Uterus (tissue), 4 donors: ENCODE results near the gene TAS2R3. TPM values are rescaled to one million over a fixed set of nuclear protein-coding genes. Genes with fewer than 3 reads are reported as not detected.

Experiments used
- DNase-seq, 2 donors: peaks; one replicate each; pipeline ENCODE4 v3.0.0-alpha.2; 2019 to 2020
- H3K27ac ChIP-seq, 2 donors: fragments of 200-600 bp; sonication (generic); 1 replicate in 1 of 2; 2 replicates in 1 of 2; pipeline ENCODE4 v1.5.1; 2016 to 2018
- H3K27me3 ChIP-seq, 2 donors: fragments of 200-600 bp; sonication (generic); one replicate each; pipeline ENCODE4 v1.5.1; 2018 to 2019; ENCODE audit warnings: control low read depth in 1 of 2
- H3K36me3 ChIP-seq, 2 donors: fragments of 200-600 bp; sonication (generic); one replicate each; pipeline ENCODE4 v1.5.1; 2019; ENCODE audit warnings: control low read depth in 1 of 2
- H3K4me1 ChIP-seq, 2 donors: fragments of 200-600 bp; sonication (generic); one replicate each; pipeline ENCODE4 v1.5.1; 2018 to 2019; ENCODE audit warnings: control low read depth in 1 of 2
- H3K4me3 ChIP-seq, 2 donors: fragments of 200-600 bp; sonication (generic); 1 replicate in 1 of 2; 2 replicates in 1 of 2; pipeline ENCODE4 v1.5.1; 2018 to 2019; ENCODE audit warnings: mild to moderate bottlenecking in 1 of 2
- H3K9me3 ChIP-seq, 2 donors: fragments of 200-600 bp; sonication (generic); one replicate each; pipeline ENCODE4 v1.5.1; 2019; ENCODE audit warnings: control low read depth in 1 of 2
- POLR2A ChIP-seq, 2 donors: fragments of 450-650 bp; IDR thresholded peaks; one replicate each; pipeline ENCODE4 v1.6.1; 2016; ENCODE audit warnings: antibody characterized with exemption in 2 of 2, mild to moderate bottlenecking in 1 of 2, moderate library complexity in 1 of 2
- intact Hi-C: fragments of 100-400 bp; cut with DNase I; formaldehyde crosslinking; loops from one replicate; pipeline ENCODE4 v1.15.1; 2023; ENCODE audit warnings: low total_unique reads
- small RNA-seq: library from RNA; depleted of rRNA; stranded (forward); fragments of <200 nt; gene quantifications from one replicate; pipeline ENCODE3, GENCODE V24; 2016
- total RNA-seq, 4 donors: library from RNA; depleted of rRNA in 3 of 4; stranded (reverse); fragments of >200 nt in 3 of 4; gene quantifications; one replicate each; pipeline versions ENCODE4 v1.1.0 to v1.2.4, GENCODE V29; 2014 to 2023
- TF ChIP-seq, protein P1 (sequence below), 4 experiments: fragments of 200-600 bp in 2 of 4; fragments of 450-650 bp in 2 of 4; sonication (generic) in 2 of 4; IDR thresholded peaks; one replicate each; pipeline ENCODE4 v1.5.1; 2016 to 2019; ENCODE audit warnings: antibody characterized with exemption in 4 of 4, mild to moderate bottlenecking in 2 of 4, moderate library complexity in 1 of 4
- donor health status: DM: yes; HTN: yes; CAD: no.

TAS2R3 gene
- total RNA-seq, 4 donors from 2014 or later, result 8.3 to 26.6 (median 10.0) TPM; not detected in 1

DNA sequence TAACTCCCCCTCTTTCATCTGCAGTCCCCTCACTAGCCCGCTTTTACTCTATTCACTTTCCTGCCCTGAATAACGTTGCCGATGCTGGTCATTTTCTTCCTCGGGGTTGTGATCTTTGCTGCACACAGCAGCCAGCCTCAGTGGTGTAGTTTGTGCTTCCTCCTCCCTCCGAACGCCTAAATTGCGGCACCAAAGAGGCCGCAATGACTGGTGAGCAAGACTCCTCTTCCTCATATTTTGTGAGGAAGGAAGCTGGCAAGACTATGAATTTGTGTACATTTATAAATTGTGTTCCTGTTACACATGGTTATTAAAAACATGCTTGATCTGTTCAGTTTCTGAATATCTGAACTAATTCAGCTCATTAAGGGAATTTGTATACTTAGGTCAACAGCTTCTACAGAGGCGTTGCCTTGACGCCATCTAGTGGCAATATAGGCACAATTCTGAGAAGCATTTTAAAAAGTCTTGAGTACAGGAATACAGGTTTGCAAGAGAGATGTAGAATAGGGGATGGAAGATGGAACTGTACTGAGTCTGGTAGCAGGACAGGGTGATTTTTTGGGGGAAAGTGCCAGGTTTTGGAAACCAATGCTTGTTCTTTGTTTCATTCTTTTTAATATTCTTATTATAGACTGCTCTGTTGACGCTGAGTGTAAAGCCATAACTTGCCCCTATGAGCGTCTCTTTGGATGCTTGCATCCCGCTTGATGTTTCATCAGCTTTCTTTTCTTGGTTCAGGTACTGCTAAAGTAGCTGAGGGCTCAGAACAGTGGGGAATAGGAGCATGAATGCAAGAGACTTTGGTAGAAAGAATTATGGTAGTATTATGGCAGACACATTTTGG, 22.0 kb downstream of the TAS2R3 start:
- no peak overlapping the region for H3K4me3 ChIP-seq
- H3K27ac ChIP-seq, result no peak overlapping the region
- no peaks in the 10 kb centered on the region for H3K9me3 ChIP-seq
- no peaks in the 10 kb centered on the region for H3K27me3 ChIP-seq
- TF ChIP-seq, protein P1, sequence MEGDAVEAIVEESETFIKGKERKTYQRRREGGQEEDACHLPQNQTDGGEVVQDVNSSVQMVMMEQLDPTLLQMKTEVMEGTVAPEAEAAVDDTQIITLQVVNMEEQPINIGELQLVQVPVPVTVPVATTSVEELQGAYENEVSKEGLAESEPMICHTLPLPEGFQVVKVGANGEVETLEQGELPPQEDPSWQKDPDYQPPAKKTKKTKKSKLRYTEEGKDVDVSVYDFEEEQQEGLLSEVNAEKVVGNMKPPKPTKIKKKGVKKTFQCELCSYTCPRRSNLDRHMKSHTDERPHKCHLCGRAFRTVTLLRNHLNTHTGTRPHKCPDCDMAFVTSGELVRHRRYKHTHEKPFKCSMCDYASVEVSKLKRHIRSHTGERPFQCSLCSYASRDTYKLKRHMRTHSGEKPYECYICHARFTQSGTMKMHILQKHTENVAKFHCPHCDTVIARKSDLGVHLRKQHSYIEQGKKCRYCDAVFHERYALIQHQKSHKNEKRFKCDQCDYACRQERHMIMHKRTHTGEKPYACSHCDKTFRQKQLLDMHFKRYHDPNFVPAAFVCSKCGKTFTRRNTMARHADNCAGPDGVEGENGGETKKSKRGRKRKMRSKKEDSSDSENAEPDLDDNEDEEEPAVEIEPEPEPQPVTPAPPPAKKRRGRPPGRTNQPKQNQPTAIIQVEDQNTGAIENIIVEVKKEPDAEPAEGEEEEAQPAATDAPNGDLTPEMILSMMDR (IDR thresholded peaks at IDR 0.05), result peak; percentile 18 to 47 (median 43)
- no peak for TF ChIP-seq POLR2A (IDR thresholded peaks at IDR 0.05)
- H3K4me1 ChIP-seq, result no peaks in the 10 kb centered on the region
- intact Hi-C loops, result no loop called here
- no peak for DNase-seq
- no peaks in the 10 kb centered on the region for H3K36me3 ChIP-seq

DNA sequence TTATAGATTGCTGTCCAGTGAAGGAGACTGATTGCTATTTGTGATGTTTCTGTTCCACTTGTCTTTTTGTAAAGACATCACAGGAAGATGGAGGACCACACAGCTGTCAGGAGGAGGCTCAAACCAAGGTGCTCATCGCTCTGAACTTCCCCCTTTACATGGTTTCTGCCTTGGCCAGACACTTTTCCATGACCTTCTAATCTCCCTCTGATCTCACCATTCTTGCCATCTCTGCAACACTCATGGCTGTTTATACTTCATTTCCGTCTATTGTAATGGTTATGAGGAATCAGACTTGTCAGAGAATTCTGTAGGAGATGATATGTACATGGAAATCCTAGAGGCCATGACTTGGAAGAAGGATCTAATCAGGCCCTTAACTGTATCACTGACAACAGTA, 24.4 kb downstream of the TAS2R3 start:
- Histone ChIP-seq H3K36me3 (no peaks in the 10 kb centered on the region), H3K27ac (no peak overlapping the region), H3K9me3 (no peaks in the 10 kb centered on the region), H3K27me3 (no peaks in the 10 kb centered on the region), H3K4me1 (no peaks in the 10 kb centered on the region), H3K4me3 (no peak overlapping the region)
- no peak for DNase-seq
- intact Hi-C loops, result no loop called here
- no peak for TF ChIP-seq POLR2A (IDR thresholded peaks at IDR 0.05)
- TF ChIP-seq, protein P1 (IDR thresholded peaks at IDR 0.05), result no peak

DNA sequence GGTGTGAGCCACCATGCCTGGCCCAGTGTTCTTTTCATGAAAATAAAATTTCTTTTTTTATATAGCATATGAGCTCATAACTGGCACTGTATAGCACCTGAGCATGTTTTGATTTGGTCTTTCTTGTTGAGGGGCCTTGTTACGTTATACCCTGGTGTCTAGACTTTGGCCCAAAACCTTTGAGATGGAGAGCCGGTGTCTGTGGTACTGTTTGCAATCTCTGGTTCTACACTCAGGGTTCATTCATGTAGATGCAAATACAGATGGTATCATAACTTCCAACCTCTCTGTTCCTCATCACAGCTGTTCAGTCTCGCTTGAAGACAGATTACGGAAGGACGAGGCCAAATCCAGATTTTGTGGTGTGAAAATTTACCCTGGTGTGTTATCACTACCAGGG, 26.0 kb downstream of the TAS2R3 start, which contains the start of gene TAS2R5:
Gene TAS2R5, plus strand, starts transcription at position 301 of the 400 bp plus-strand sequence. CDS start 145 bp downstream, outside the sequence.
- no peaks in the 10 kb centered on the region for H3K4me1 ChIP-seq
- TF ChIP-seq, protein P1 (IDR thresholded peaks at IDR 0.05), result no peak
- TF ChIP-seq POLR2A (IDR thresholded peaks at IDR 0.05), result no peak
- H3K4me3 ChIP-seq, result no peak within 1 kb of the TSS
- no peaks in the 10 kb centered on the region for H3K36me3 ChIP-seq
- no peak for DNase-seq
- no peak within 1 kb of the TSS for H3K27ac ChIP-seq
- H3K27me3 ChIP-seq, result no peaks in the 10 kb centered on the region
- intact Hi-C loops, result no loop called here
- no peaks in the 10 kb centered on the region for H3K9me3 ChIP-seq

DNA sequence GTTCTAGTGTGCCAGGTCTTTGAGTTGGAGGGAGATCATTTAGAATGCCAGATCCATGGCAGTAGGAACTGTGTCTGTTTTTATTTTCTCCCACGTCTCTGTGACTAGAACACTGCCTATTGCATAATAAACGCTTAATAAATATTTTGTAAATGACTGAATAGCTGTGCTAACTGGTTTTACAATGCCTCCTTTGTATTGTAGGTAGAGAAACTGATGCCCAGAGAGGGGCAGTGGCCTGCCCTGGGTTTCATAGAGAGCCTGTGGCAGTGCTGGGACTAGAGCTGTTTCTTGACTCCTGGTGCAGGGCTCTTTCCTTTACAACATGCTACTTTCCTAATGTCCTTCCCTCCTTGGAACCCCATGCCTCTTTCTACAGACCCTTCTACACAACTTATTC, 28.6 kb downstream of the TAS2R3 start:
- Histone ChIP-seq H3K4me1 (no peaks in the 10 kb centered on the region), H3K4me3 (no peak overlapping the region), H3K9me3 (no peaks in the 10 kb centered on the region), H3K36me3 (no peaks in the 10 kb centered on the region), H3K27ac (no peak overlapping the region), H3K27me3 (no peaks in the 10 kb centered on the region)
- intact Hi-C loops, result no loop called here
- DNase-seq, result no peak
- TF ChIP-seq, protein P1 (IDR thresholded peaks at IDR 0.05), result no peak
- no peak for TF ChIP-seq POLR2A (IDR thresholded peaks at IDR 0.05)

Small RNAs within 50 kb of the gene (small RNA-seq; reads per million reads assigned to genes)
- gene RNU1-82P, result not detected

Other genes with a start within 250 kb of the TAS2R3 start
- gene AGK, start 212.7 kb upstream of the TAS2R3 start, total RNA-seq, result 10 to 100 TPM; 11.8 to 73.8 (median 38.4) TPM
- 10 to 100 TPM in 3 of 4 donors, 1 to 10 TPM in 1; 8.5 to 29.2 (median 20.8) TPM for gene DENND11, start 61.9 kb upstream of the TAS2R3 start, total RNA-seq
- gene WEE2, start 55.7 kb upstream of the TAS2R3 start, total RNA-seq, result under 1 TPM in 1 of 4 donors, not detected in 3; 0.07 TPM
- gene SSBP1, start 25.7 kb upstream of the TAS2R3 start, total RNA-seq, result 100 to 1,000 TPM in 1 of 4 donors, 10 to 100 TPM in 3; 56.9 to 110 (median 71.8) TPM
- 1 to 10 TPM in 2 of 4 donors, under 1 TPM in 2; 0.26 to 6.5 (median 3.3) TPM for gene TAS2R4, start 12.6 kb downstream of the TAS2R3 start, total RNA-seq
- gene TAS2R5, start 26.1 kb downstream of the TAS2R3 start, total RNA-seq, result 10 to 100 TPM in 1 of 4 donors, 1 to 10 TPM in 3; 1.8 to 12.0 (median 5.6) TPM
- not detected for gene PRSS37, start 77.4 kb downstream of the TAS2R3 start, total RNA-seq
- gene OR9A4, start 152.3 kb downstream of the TAS2R3 start, total RNA-seq, result under 1 TPM in 2 of 4 donors, not detected in 2; 0.21 to 0.49 TPM
- gene CLEC5A, start 182.9 kb downstream of the TAS2R3 start, total RNA-seq, result 1 to 10 TPM in 1 of 4 donors, under 1 TPM in 1, not detected in 2; 0.28 to 3.8 TPM
- not detected for gene TAS2R38, start 209.7 kb downstream of the TAS2R3 start, total RNA-seq
- 1 to 10 TPM in 2 of 4 donors, under 1 TPM in 2; 0.41 to 3.0 (median 1.9) TPM for gene MGAM, start 231.8 kb downstream of the TAS2R3 start, total RNA-seq